Endothelial cell of umbilical vein (primary cell): Measurements from ENCODE around the gene GLP2R.

ENCODE experiments used
- CTCF ChIP-seq, 2 donors: IDR thresholded peaks; 1 replicate in 1 of 2; 2 replicates in 1 of 2; pipeline ENCODE4 v1.5.1; 2011; ENCODE audit warnings: low read length in 2 of 2, mild to moderate bottlenecking in 2 of 2, moderate library complexity in 2 of 2, control low read depth in 1 of 2, inconsistent platforms in 1 of 2, low read depth in 1 of 2; ENCODE audit not compliant: insufficient read depth in 1 of 2; ENCODE audit errors: extremely low read depth in 1 of 2
- EZH2 ChIP-seq: IDR thresholded peaks from 2 replicates; pipeline ENCODE4 v1.6.1; 2012; ENCODE audit warnings: borderline replicate concordance, low read depth, mild to moderate bottlenecking, moderate library complexity, low read length, inconsistent platforms; ENCODE audit not compliant: severe bottlenecking
- FOS ChIP-seq: IDR thresholded peaks from 2 replicates; pipeline ENCODE4 v1.6.1; 2011; ENCODE audit warnings: mild to moderate bottlenecking, low read length, moderate library complexity, borderline replicate concordance; ENCODE audit not compliant: insufficient read depth
- GATA2 ChIP-seq: IDR thresholded peaks from 2 replicates; pipeline ENCODE4 v1.7.0; 2011; ENCODE audit warnings: low read depth, mild to moderate bottlenecking, moderate library complexity, mixed read lengths, low read length; ENCODE audit not compliant: insufficient read length, insufficient read depth
- MAX ChIP-seq: IDR thresholded peaks from 2 replicates; pipeline ENCODE4 v1.6.1; 2011; ENCODE audit not compliant: insufficient read depth, insufficient read length
- POLR2A ChIP-seq: IDR thresholded peaks from 2 replicates; pipeline ENCODE4 v1.6.1; 2012; ENCODE audit warnings: low read depth, mild to moderate bottlenecking, control low read depth, low read length
- POLR2AphosphoS5 ChIP-seq: IDR thresholded peaks from 2 replicates; pipeline ENCODE4 v1.6.1; 2012; ENCODE audit warnings: low read depth, mild to moderate bottlenecking, control low read depth, low read length, moderate library complexity; ENCODE audit not compliant: insufficient read depth

GRCh38 chr17:9817086-9817485 lies 8.6 kb upstream of the GLP2R start:
- TF ChIP-seq CTCF (IDR thresholded peaks at IDR 0.05; ENCODE audit: extremely low read depth in 1 of 2, insufficient read depth in 1 of 2, low read depth in 1 of 2, low read length in 2 of 2) (no peak), POLR2A (no peak), POLR2AphosphoS5 (no peak), MAX (no peak), GATA2 (no peak), EZH2 (no peak), FOS (no peak)
